Heart right ventricle (tissue), 16 donors: ENCODE data around the gene BCL2L13. TPM values are rescaled to one million over a fixed set of nuclear protein-coding genes. Genes with fewer than 3 reads are reported as not detected.
A peak's percentile ranks its signal among the peaks of the same experiment; 100 is the strongest.

Experiments used
- ATAC-seq, 8 donors: fragments of 200-7000 bp; cut with Tn5 transposase; one replicate each; pipeline ENCODE4 v1.9.1; 2020; ENCODE audit warnings: mild to moderate bottlenecking in 8 of 8, moderate library complexity in 8 of 8, moderate number of reproducible peaks in 1 of 8
- DNase-seq, 2 donors: peaks; one replicate each; pipeline ENCODE4 v3.0.0-alpha.2; 2020
- H3K27ac ChIP-seq, 10 donors: fragments of 200-600 bp; sonication (generic) in 2 of 10; one replicate each; pipeline versions ENCODE4 v1.5.0 to v1.8.0; 2020 to 2022; ENCODE audit warnings: mild to moderate bottlenecking in 3 of 10
- H3K27me3 ChIP-seq, 7 donors: fragments of 200-600 bp; one replicate each; pipeline ENCODE4 v1.8.0; 2021 to 2022; ENCODE audit warnings: mild to moderate bottlenecking in 2 of 7
- H3K36me3 ChIP-seq, 9 donors: fragments of 200-600 bp; sonication (generic) in 1 of 9; one replicate each; pipeline versions ENCODE4 v1.5.0 to v1.8.0; 2020 to 2022; ENCODE audit warnings: mild to moderate bottlenecking in 2 of 9
- H3K4me1 ChIP-seq, 9 donors: fragments of 200-600 bp; sonication (generic) in 1 of 9; one replicate each; pipeline versions ENCODE4 v1.5.0 to v1.8.0; 2020 to 2022; ENCODE audit warnings: mild to moderate bottlenecking in 4 of 9
- H3K4me3 ChIP-seq, 10 donors: fragments of 200-600 bp; sonication (generic) in 2 of 10; one replicate each; pipeline versions ENCODE4 v1.5.0 to v1.8.0; 2020 to 2022; ENCODE audit warnings: mild to moderate bottlenecking in 7 of 10, moderate library complexity in 2 of 10
- H3K9me3 ChIP-seq, 11 donors: fragments of 200-600 bp in 10 of 11; sonication (generic) in 2 of 11; one replicate each; pipeline versions ENCODE4 v1.5.0 to v1.8.0; 2013 to 2022; ENCODE audit warnings: mild to moderate bottlenecking in 2 of 11, control low read depth in 1 of 11, moderate library complexity in 1 of 11
- CTCF ChIP-seq, 9 donors: fragments of 200-600 bp; sonication (generic) in 2 of 9; IDR thresholded peaks; one replicate each; pipeline versions ENCODE4 v1.5.0 to v1.8.0; 2021 to 2022; ENCODE audit warnings: antibody characterized with exemption in 9 of 9, mild to moderate bottlenecking in 5 of 9, moderate library complexity in 1 of 9
- WGBS, 2 donors: extraction: QIAGEN DNeasy Blood & Tissue Kit; methylation state at CpG; one replicate each; pipeline ENCODE4 v1.1.7; 2013; ENCODE audit warnings: inconsistent platforms in 1 of 2; 5-methylcytosine and 5-hydroxymethylcytosine counted together
- intact Hi-C, 10 donors: fragments of 100-400 bp; cut with DNase I; formaldehyde crosslinking; loops; one replicate each; pipeline versions ENCODE4 v1.11.1 to v1.14.2; 2022
- polyA plus RNA-seq, 2 donors: library from polyadenylated mRNA; stranded (reverse); fragments of 200-250 nt; gene quantifications; one replicate each; pipeline ENCODE4 v1.2.3, GENCODE V29; 2013
- total RNA-seq, 10 donors: library from RNA; stranded (reverse); fragmentation: NEBNext Ultra II Directional in 3 of 10; extraction: Animal tissue kit (Norgen Biotek cat#: 25700) in 3 of 10; gene quantifications; one replicate each; pipeline versions ENCODE4 v1.2.1 to v1.2.4, GENCODE V29; 2021 to 2023
- donor health status: Arrhythmogenic right ventricular cardiomyopathy.
- donor health status: ischemic (EF 13 %, LVEDD 7.1; RV severe dilation, severe dysfunction).
- donor health status: healthy with polysubstance abuse.
- donor health status: DM: no; HTN: yes; CAD: no.
- donor health status: DM: no; HTN: no; CAD: no.
- donor health status: ischemic (EF 25% LVEDD 6.9; RV normal size, moderate dysfunction).
- donor health status: ischemic (EF 25% LVEDD 5.7; RV mildly dilated, moderate dysfunction).
- donor health status: healthy.
- donor health status: DM: yes; HTN: yes; CAD: no.
- donor health status: Ischemic cardiomyopathy.
- donor health status: ischemic (EF 35%, LVEDD 5.7; RV mildly dilated, moderate dysfunction).
- donor health status: nonischemic (EF 11% LVEDD 7.7; RV severe dilation, severe dysfunction).
- donor health status: DM: yes; HTN: yes; CAD: no.
- donor health status: PGD.
- donor health status: ischemic (EF 29% LVEDD 5.4; RV normal size, mild dysfunction).
- donor health status: nonischemic (EF 23%, LVEDD 6.1; RV moderate dilation, normal function).

The BCL2L13 gene
- total and polyA plus RNA-seq, 12 donors: 27.9 to 113 (median 88.7) TPM

DNA sequence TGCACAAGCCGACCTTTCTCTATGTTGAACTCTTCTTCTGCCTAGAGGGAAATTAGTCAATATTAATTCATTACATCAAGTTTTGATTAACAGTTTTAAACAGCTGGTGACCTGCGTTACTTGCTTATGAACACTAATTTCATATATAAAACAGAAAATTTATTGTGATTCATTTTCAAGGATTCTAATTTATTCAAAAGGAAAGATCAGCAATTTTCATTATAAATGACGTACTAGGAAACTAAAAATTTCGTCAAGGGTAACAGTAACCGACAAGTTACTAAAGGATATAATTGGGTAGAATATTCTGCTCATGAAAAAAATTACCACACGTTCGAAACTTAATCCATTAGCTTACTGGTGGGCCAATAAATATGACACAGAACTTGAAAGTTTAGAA is 25.3 kb upstream of the BCL2L13 start:
- no peak for DNase-seq
- TF ChIP-seq CTCF (IDR thresholded peaks at IDR 0.05): no peak
- 90 to 97% methylated on average over 7 of the region's 7 CpGs for WGBS, 2 donors
- Histone ChIP-seq H3K27ac (no peak overlapping the region), H3K4me1 (peaks cover 0 to 23% (median 15%) of the 10 kb centered on the region in 9 donors), H3K36me3 (peaks cover 0 to 97% (median 42%) of the 10 kb centered on the region in 9 donors), H3K4me3 (no peak overlapping the region), H3K9me3 (no peaks in the 10 kb centered on the region), H3K27me3 (no peaks in the 10 kb centered on the region)
- intact Hi-C loops: no loop called here
- no peak for ATAC-seq

DNA sequence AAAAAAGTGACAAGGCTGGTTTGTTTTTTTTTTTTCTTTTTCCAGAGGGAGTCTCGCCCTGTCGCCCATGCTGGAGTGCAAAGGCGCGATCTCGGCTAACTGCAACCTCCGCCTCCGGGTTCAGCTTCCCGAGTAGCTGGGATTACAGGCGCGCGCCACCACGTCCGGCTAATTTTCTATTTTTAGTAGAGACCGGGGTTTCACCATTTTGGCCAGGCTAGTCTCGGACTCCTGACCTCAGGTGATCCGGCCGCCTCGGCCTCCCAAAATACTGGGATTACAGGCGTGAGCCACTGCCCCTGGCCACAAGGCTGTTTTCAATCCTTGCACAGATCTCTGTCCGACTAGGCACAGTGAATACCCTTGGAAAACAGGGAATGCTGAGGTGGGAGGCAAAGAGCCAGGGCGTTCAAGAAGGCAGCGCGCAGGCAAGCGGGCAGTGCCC is 10.6 kb upstream of the BCL2L13 start:
- H3K27ac ChIP-seq: peak overlapping the region; percentile 76 to 96 (median 91)
- no peaks in the 10 kb centered on the region for H3K27me3 ChIP-seq
- peaks cover 5 to 43% (median 25%) of the 10 kb centered on the region in 9 donors for H3K4me1 ChIP-seq
- H3K4me3 ChIP-seq: peak overlapping the region; percentile 65 to 99 (median 90)
- 9 to 11% methylated on average over 24 of the region's 24 CpGs for WGBS, 2 donors
- ATAC-seq: peak in 2 of 8 donors; percentile 1 to 10
- no peak for DNase-seq
- intact Hi-C loops: loop anchor here in 3 of 10 donors (1.0 to 5.0 kb wide), 2 partner anchors 10 to 56 kb away; partner anchors contain the start of gene BCL2L13 (in 1 of the 3)
- H3K36me3 ChIP-seq: peaks cover 0 to 36% (median 4%) of the 10 kb centered on the region in 9 donors
- H3K9me3 ChIP-seq: no peaks in the 10 kb centered on the region
- TF ChIP-seq CTCF (IDR thresholded peaks at IDR 0.05): no peak

DNA sequence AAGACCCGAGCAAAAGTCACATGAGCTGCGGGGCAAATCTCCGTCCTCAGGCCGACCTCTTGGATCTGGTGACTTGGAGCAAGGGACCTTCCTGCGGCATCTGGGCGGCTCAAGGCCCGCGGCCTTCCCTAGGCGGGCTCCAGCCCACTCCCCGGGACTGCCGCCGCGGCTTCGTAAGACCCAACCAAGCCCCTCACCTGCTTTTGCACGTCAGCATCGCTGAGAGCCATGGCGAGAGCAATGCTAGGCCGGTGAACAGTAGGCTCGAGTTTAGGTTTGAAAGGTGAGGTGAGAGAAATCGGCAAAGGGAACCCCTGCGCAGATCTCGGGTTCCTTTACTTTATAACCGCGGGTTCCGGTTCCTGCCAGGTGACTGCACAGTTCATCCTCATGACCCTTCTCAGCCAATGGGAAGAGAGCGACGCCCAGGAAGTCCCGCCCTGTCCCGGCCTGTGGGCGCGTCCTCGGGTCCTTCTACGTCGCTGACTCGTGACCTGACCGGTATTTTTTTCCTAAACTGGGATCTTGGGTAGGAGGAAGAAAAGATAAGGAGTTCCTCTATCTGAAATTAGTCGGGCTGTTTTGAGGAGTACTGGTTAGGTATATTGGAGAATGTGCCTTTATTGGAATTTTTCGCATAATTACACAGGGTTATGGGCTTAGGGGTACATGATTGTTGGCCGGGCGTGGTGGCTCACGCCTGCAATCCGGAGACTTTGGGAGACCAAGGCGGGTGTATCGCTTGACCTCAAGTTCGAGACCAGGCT is 10.0 kb upstream of the BCL2L13 start, which contains the start of gene ATP6V1E1:
ATP6V1E1 (minus strand) TSS at position 344 of the 767 bp plus-strand sequence; CDS start at position 230, 114 bp downstream.
- Histone ChIP-seq H3K4me3 (peak within 1 kb of the TSS; percentile 65 to 99 (median 90)), H3K9me3 (no peaks in the 10 kb centered on the region), H3K4me1 (peaks cover 5 to 43% (median 25%) of the 10 kb centered on the region in 9 donors), H3K27me3 (no peaks in the 10 kb centered on the region), H3K27ac (peak within 1 kb of the TSS; percentile 76 to 96 (median 91)), H3K36me3 (peaks cover 0 to 30% (median 4%) of the 10 kb centered on the region in 9 donors)
- intact Hi-C loops: loop anchor here in 3 of 10 donors (1.0 to 5.0 kb wide), 2 partner anchors 10 to 56 kb away; partner anchors contain the start of gene BCL2L13 (in 1 of the 3)
- DNase-seq (peak; percentile 95 to 98), ATAC-seq (peak; percentile 99 to 100 (median 100))
- WGBS, 2 donors: 0% methylated on average over 45 of the region's 45 CpGs
- TF ChIP-seq CTCF (IDR thresholded peaks at IDR 0.05): no peak

DNA sequence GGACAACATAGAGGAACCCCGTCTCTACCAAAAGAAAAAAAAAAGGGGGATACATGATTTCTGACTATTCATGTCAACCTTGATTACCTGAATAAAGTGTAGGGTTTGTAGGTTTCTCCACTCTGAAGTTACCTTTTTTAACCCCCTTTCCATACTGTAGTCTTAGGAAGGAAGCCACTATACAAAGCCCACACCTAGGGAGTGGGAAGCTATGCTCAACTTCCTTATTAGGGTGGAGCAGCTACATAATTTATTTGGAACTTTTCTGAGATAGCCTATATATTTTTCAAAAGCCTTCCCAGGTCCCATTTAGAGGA is 9.4 kb upstream of the BCL2L13 start:
- H3K27me3 ChIP-seq: no peaks in the 10 kb centered on the region
- peak in 3 of 8 donors; percentile 2 to 8 (median 5) for ATAC-seq
- peak overlapping the region; percentile 45 to 99 (median 90) for H3K4me3 ChIP-seq
- H3K4me1 ChIP-seq: peaks cover 5 to 43% (median 25%) of the 10 kb centered on the region in 9 donors
- TF ChIP-seq CTCF (IDR thresholded peaks at IDR 0.05): no peak
- DNase-seq: no peak
- 0% methylated on average over 1 of the region's 1 CpG for WGBS, 2 donors
- intact Hi-C loops: loop anchor here in 2 of 10 donors (5.0 kb wide), 1 partner anchor 57 kb away; no protein-coding TSS in a partner anchor
- peaks cover 0 to 24% (median 4%) of the 10 kb centered on the region in 9 donors for H3K36me3 ChIP-seq
- H3K9me3 ChIP-seq: no peaks in the 10 kb centered on the region
- H3K27ac ChIP-seq: peak overlapping the region; percentile 76 to 96 (median 91)
